ENCODE data around the gene PHYH. TPM values are rescaled to one million over a fixed set of nuclear protein-coding genes. Genes with fewer than 3 reads are reported as not detected.

PHYH gene
- total RNA-seq, 4 donors from 2014 or later: 10.9 to 26.6 (median 17.3) TPM

DNA sequence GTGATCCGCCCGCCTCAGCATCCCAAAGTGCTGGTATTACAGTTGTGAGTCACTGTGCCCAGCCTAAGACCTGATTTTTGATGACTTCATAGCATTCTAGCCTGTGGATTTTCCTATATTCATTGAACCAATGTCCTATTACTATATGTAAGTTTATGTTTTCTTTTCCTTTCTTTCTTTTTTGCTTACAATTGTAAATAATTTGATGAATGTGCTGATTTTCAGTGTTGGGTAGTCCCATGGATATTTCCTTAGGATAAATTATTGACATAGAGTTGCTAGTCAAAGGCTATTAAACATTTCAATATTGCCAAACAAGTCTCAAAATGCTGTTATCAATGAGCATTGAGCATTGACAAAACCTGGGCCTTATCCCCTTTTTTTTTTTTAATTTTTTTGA lies 9.9 kb upstream of the PHYH start:
- DNase-seq (ENCODE audit: low spot score in 2 of 2): no peak
- intact Hi-C loops (cut with DNase I; ENCODE audit: low total_unique reads): no loop called here
- 91 to 100% methylated on average over 2 of the region's 2 CpGs for WGBS, 2 donors
- H3K4me3 ChIP-seq (ENCODE audit: low read depth, poor library complexity, severe bottlenecking): no peak overlapping the region
- no peak for TF ChIP-seq POLR2A (IDR thresholded peaks at IDR 0.05)
- TF ChIP-seq, protein P1, sequence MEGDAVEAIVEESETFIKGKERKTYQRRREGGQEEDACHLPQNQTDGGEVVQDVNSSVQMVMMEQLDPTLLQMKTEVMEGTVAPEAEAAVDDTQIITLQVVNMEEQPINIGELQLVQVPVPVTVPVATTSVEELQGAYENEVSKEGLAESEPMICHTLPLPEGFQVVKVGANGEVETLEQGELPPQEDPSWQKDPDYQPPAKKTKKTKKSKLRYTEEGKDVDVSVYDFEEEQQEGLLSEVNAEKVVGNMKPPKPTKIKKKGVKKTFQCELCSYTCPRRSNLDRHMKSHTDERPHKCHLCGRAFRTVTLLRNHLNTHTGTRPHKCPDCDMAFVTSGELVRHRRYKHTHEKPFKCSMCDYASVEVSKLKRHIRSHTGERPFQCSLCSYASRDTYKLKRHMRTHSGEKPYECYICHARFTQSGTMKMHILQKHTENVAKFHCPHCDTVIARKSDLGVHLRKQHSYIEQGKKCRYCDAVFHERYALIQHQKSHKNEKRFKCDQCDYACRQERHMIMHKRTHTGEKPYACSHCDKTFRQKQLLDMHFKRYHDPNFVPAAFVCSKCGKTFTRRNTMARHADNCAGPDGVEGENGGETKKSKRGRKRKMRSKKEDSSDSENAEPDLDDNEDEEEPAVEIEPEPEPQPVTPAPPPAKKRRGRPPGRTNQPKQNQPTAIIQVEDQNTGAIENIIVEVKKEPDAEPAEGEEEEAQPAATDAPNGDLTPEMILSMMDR (IDR thresholded peaks at IDR 0.05): no peak

DNA sequence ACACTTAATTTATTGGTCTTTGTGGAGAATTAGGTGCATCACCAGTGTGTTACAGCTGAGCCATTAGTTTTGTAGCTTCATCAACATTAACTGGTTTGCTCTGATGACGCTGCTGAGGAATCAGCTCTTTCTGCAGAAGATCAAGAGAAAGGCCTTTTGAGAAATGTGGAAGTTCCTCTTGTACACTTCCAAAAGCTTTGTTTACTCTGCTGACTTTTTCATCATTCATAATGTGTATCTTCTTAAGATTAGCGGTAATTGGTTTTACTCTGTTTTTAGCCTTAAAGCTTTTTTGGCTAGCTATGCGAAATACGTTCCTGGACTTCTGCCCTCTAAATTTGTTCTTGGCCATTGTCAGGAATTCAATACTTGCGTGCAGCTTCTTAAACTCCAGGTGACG lies 8.2 kb upstream of the PHYH start:
- no peak for TF ChIP-seq POLR2A (IDR thresholded peaks at IDR 0.05)
- TF ChIP-seq, protein P1 (IDR thresholded peaks at IDR 0.05): no peak
- WGBS, 2 donors: 87 to 89% methylated on average over 6 of the region's 6 CpGs
- no peak for DNase-seq (ENCODE audit: low spot score in 2 of 2)

DNA sequence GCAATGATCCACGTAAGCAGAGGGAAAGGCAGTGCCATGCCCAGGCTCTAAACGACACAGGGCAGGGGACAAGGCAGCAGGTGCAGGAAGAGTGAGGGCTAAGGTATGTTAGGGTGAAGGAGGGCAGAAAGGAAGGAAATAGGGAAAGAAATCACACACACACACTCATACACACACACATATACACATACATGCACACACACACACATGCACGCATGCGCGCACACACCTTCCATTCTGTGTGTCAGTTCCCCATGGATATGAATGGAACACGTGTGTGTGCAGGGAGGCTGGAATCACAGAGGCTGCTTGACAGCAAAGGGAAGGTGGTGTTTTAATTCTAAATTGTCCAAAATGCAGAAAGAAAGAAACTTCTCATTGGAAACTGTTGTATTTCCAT lies 6.2 kb upstream of the PHYH start:
- H3K4me3 ChIP-seq (ENCODE audit: low read depth, poor library complexity, severe bottlenecking): no peak overlapping the region
- intact Hi-C loops (cut with DNase I; ENCODE audit: low total_unique reads): no loop called here
- 86 to 91% methylated on average over 6 of the region's 6 CpGs for WGBS, 2 donors
- TF ChIP-seq, protein P1 (IDR thresholded peaks at IDR 0.05): no peak
- no peak for TF ChIP-seq POLR2A (IDR thresholded peaks at IDR 0.05)
- peak in 1 of 2 donors; percentile 12 for DNase-seq (ENCODE audit: low spot score in 2 of 2)

More for the DNA sequence above, 8.2 kb upstream of the PHYH start:
- intact Hi-C loops (cut with DNase I; ENCODE audit: low total_unique reads): no loop called here
- no peak overlapping the region for H3K4me3 ChIP-seq (ENCODE audit: low read depth, poor library complexity, severe bottlenecking)

DNA sequence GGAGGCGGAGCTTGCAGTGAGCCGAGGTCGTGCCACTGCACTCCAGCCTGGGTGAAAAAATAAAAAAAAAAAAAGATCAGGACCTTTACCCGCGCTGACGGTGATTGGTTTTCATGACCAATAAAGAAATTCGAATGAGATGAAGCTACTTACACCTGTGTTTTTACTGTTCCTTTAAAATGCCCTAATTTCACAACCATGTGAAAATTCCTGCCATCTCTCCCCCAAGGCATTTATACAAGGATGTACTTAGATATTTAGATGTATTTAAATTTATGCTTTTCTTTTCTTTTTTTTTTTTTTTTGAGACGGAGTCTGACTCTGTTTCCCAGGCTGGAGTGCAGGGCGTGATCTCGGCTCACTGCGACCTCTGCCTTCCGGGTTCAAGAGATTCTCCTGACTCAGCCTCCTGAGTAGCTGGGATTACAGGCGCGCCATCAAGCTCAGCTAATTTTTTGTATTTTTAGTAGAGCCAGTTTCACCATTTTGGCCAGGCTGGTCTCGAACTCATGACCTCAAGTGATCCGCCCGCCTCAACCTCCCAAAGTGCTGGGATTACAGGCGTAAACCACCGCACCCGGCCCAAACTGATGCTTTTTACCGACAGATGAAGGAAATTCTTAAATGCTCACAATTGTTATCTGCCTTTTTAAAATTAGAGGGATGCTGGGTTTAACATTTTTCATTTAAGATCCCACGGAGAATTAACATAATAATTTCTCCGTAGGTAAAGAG lies 3.1 kb upstream of the PHYH start:
- TF ChIP-seq, protein P1 (IDR thresholded peaks at IDR 0.05): no peak
- no peak for TF ChIP-seq POLR2A (IDR thresholded peaks at IDR 0.05)
- no peak overlapping the region for H3K4me3 ChIP-seq (ENCODE audit: low read depth, poor library complexity, severe bottlenecking)
- intact Hi-C loops (cut with DNase I; ENCODE audit: low total_unique reads): no loop called here
- peak in 1 of 2 donors; percentile 71 for DNase-seq (ENCODE audit: low spot score in 2 of 2)
- WGBS, 2 donors: 79 to 80% methylated on average over 23 of the region's 23 CpGs

DNA sequence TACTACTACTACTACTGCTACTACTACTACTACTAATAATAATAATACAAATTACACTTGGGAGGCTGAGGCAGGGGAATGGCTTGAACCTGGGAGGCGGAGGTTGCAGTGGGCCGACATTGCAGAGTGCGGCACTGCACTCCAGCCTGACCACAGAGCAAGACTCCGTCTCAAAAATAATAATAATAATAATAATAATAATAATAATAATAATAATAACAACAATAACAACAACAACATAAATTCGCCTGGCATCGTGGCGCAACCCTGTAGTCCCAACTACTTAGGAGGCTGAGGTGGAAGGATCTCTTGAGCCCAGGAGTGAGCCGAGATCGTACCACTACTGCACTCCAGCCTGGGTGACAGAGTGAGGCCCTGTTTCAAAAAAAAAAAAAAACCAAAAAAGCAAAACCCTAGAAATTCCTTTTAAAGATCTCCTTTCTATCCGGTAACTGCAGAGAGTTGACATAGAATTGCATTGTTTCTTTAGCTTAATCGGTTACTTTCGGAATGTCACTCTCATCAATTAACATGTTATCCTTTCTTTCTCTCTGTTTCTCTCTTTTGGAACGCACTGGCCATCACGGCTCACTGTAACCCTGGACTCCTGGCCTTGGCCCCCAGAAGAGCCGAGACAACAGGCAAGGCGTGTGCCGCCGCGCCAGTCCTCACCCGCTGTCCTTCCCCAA lies 972 bp downstream of the PHYH start:
- intact Hi-C loops (cut with DNase I; ENCODE audit: low total_unique reads): no loop called here
- peak in 1 of 2 donors; percentile 69 for DNase-seq (ENCODE audit: low spot score in 2 of 2)
- peak overlapping the region; percentile 82 for H3K4me3 ChIP-seq (ENCODE audit: low read depth, poor library complexity, severe bottlenecking)
- WGBS, 2 donors: 39 to 44% methylated on average over 20 of the region's 20 CpGs
- TF ChIP-seq, protein P1 (IDR thresholded peaks at IDR 0.05): no peak
- TF ChIP-seq POLR2A (IDR thresholded peaks at IDR 0.05): no peak
